Upper lobe of left lung (tissue), 6 donors: Measurements from ENCODE around the gene MAP1LC3A. TPM values are rescaled to one million over a fixed set of nuclear protein-coding genes. Genes with fewer than 3 reads are reported as not detected.
A peak's percentile ranks its signal among the peaks of the same experiment; 100 is the strongest.

Experiments used
- ATAC-seq, 2 donors: fragments of 200-7000 bp; cut with Tn5 transposase; one replicate each; pipeline ENCODE4 v1.9.1; 2022; ENCODE audit warnings: mild to moderate bottlenecking in 2 of 2, moderate library complexity in 2 of 2; ENCODE audit not compliant: low FRiP score in 2 of 2
- DNase-seq, 2 donors: peaks; one replicate each; pipeline ENCODE4 v3.0.0-alpha.2; 2019 to 2020
- H3K27ac ChIP-seq, 4 donors: fragments of 200-600 bp; sonication (generic); one replicate each; pipeline ENCODE4 v1.5.1; 2016 to 2019
- H3K27me3 ChIP-seq, 4 donors: fragments of 200-600 bp; sonication (generic); one replicate each; pipeline ENCODE4 v1.5.1; 2017 to 2019
- H3K36me3 ChIP-seq, 4 donors: fragments of 200-600 bp; sonication (generic); one replicate each; pipeline ENCODE4 v1.5.1; 2016 to 2019
- H3K4me1 ChIP-seq, 4 donors: fragments of 200-600 bp; sonication (generic); one replicate each; pipeline ENCODE4 v1.5.1; 2018 to 2019
- H3K4me3 ChIP-seq, 4 donors: fragments of 200-600 bp; sonication (generic); one replicate each; pipeline ENCODE4 v1.5.1; 2017 to 2019; ENCODE audit warnings: mild to moderate bottlenecking in 2 of 4, moderate library complexity in 1 of 4
- H3K9me3 ChIP-seq, 4 donors: fragments of 200-600 bp; sonication (generic); one replicate each; pipeline ENCODE4 v1.5.1; 2018 to 2019
- CTCF ChIP-seq, 6 experiments: fragments of 450-650 bp in 4 of 6; fragments of 200-600 bp in 2 of 6; sonication (generic) in 2 of 6; IDR thresholded peaks; one replicate each; pipeline ENCODE4 v1.5.1; 2016 to 2019; ENCODE audit warnings: antibody characterized with exemption in 6 of 6
- EP300 ChIP-seq, 4 donors: sonication (generic); formaldehyde crosslinking; IDR thresholded peaks; one replicate each; pipeline ENCODE4 v1.5.1; 2017; ENCODE audit warnings: antibody characterized with exemption in 4 of 4, control low read depth in 2 of 4
- POLR2A ChIP-seq, 4 donors: fragments of 450-650 bp; IDR thresholded peaks; one replicate each; pipeline ENCODE4 v1.5.1; 2016 to 2017; ENCODE audit warnings: antibody characterized with exemption in 4 of 4, mild to moderate bottlenecking in 2 of 4
- POLR2AphosphoS5 ChIP-seq, 2 donors: sonication (generic); formaldehyde crosslinking; IDR thresholded peaks; one replicate each; pipeline ENCODE4 v1.5.1; 2017; ENCODE audit warnings: antibody characterized with exemption in 2 of 2
- WGBS, 2 donors: methylation state at CpG; one replicate each; pipeline ENCODE4 v1.1.5; 2017 to 2018; 5-methylcytosine and 5-hydroxymethylcytosine counted together
- total RNA-seq, 6 donors: library from RNA; depleted of rRNA in 4 of 6; stranded (reverse); fragments of >200 nt in 4 of 6; gene quantifications; one replicate each; pipeline versions ENCODE4 v1.1.0 to v1.2.1, GENCODE V29; 2016 to 2021
- donor health status: DM: no; HTN: no; CAD: no; lungs with moderate emphysema.
- donor health status: DM: no; HTN: yes; CAD: no; lungs with severe emphysema.

MAP1LC3A gene
- total RNA-seq, 6 donors from 2014 or later: 41.9 to 148 (median 71.8) TPM

- H3K27me3 ChIP-seq: no peaks in the 10 kb centered on the region
- WGBS, 2 donors: 92 to 100% methylated on average over 4 of the region's 5 CpGs
- no peak for ATAC-seq
- no peaks in the 10 kb centered on the region for H3K9me3 ChIP-seq
- no peak overlapping the region for H3K4me3 ChIP-seq
- no peak for TF ChIP-seq POLR2A (IDR thresholded peaks at IDR 0.05)
- no peak for TF ChIP-seq CTCF (IDR thresholded peaks at IDR 0.05)
- TF ChIP-seq EP300 (IDR thresholded peaks at IDR 0.05): no peak
- TF ChIP-seq POLR2AphosphoS5 (IDR thresholded peaks at IDR 0.05): no peak
- H3K27ac ChIP-seq: no peak overlapping the region
- H3K36me3 ChIP-seq: peaks cover 0 to 43% (median 0%) of the 10 kb centered on the region in 4 donors
- DNase-seq: no peak
- peaks cover 0 to 10% (median 8%) of the 10 kb centered on the region in 4 donors for H3K4me1 ChIP-seq
These were observed 26.5 kb downstream of the MAP1LC3A start for GRCh38 chr20:34585019-34585418.

GRCh38 chr20:34586488-34587163 is 28.1 kb downstream of the MAP1LC3A start:
- Histone ChIP-seq H3K36me3 (peaks cover 0 to 40% (median 0%) of the 10 kb centered on the region in 4 donors), H3K9me3 (no peaks in the 10 kb centered on the region), H3K4me3 (no peak overlapping the region), H3K27me3 (no peaks in the 10 kb centered on the region), H3K27ac (no peak overlapping the region), H3K4me1 (peaks cover 0 to 6% (median 3%) of the 10 kb centered on the region in 4 donors)
- WGBS, 2 donors: 93% methylated on average over 9 of the region's 9 CpGs
- ATAC-seq (no peak), DNase-seq (no peak)
- TF ChIP-seq POLR2AphosphoS5 (IDR thresholded peaks at IDR 0.05) (no peak), POLR2A (IDR thresholded peaks at IDR 0.05) (no peak), EP300 (IDR thresholded peaks at IDR 0.05) (no peak), CTCF (IDR thresholded peaks at IDR 0.05) (no peak)

GRCh38 chr20:34595377-34596184 is 37.1 kb downstream of the MAP1LC3A start:
- Histone ChIP-seq H3K27me3 (no peaks in the 10 kb centered on the region), H3K4me3 (no peak overlapping the region), H3K9me3 (no peaks in the 10 kb centered on the region), H3K27ac (no peak overlapping the region), H3K4me1 (no peaks in the 10 kb centered on the region), H3K36me3 (no peaks in the 10 kb centered on the region)
- TF ChIP-seq POLR2AphosphoS5 (IDR thresholded peaks at IDR 0.05) (no peak), EP300 (IDR thresholded peaks at IDR 0.05) (no peak), POLR2A (IDR thresholded peaks at IDR 0.05) (no peak), CTCF (IDR thresholded peaks at IDR 0.05) (no peak)
- no peak for DNase-seq
- ATAC-seq: no peak
- WGBS, 2 donors: 90 to 91% methylated on average over 9 of the region's 9 CpGs

- H3K4me1 ChIP-seq: no peaks in the 10 kb centered on the region
- TF ChIP-seq POLR2A (IDR thresholded peaks at IDR 0.05): no peak
- TF ChIP-seq POLR2AphosphoS5 (IDR thresholded peaks at IDR 0.05): no peak
- TF ChIP-seq CTCF (IDR thresholded peaks at IDR 0.05): no peak
- no peak for TF ChIP-seq EP300 (IDR thresholded peaks at IDR 0.05)
- H3K36me3 ChIP-seq: peaks cover 0 to 8% (median 0%) of the 10 kb centered on the region in 4 donors
- H3K27me3 ChIP-seq: no peaks in the 10 kb centered on the region
- H3K9me3 ChIP-seq: no peaks in the 10 kb centered on the region
- ATAC-seq (no peak), DNase-seq (no peak)
- 63 to 70% methylated on average over 9 of the region's 9 CpGs for WGBS, 2 donors
- no peak overlapping the region for H3K4me3 ChIP-seq
- H3K27ac ChIP-seq: peak overlapping the region in 3 of 4 donors; percentile 31 to 53 (median 51)
These were observed 42.6 kb downstream of the MAP1LC3A start for GRCh38 chr20:34600892-34601653.
